SKM-1 treated with dmso at 0.1 percent for 144 hours (cell line): ENCODE data around the gene DAPK3.
A peak's percentile ranks its signal among the peaks of the same experiment; 100 is the strongest.
"Not testable (repeated sequence)": the region's sequence is repeated elsewhere in the genome, so short reads cannot be mapped to it uniquely, and the experiment has no call there.

ENCODE experiments used
- DNase-seq: peaks from one replicate; lab custom pipeline; 2025; ENCODE audit not compliant: unreplicated experiment; lab: John Stamatoyannopoulos, UW

The DAPK3 gene

GRCh38 chr19:3955688-3956087 lies 15.2 kb downstream of the DAPK3 start:
- no peak for DNase-seq

- DNase-seq: not testable (repeated sequence)
Measured at GRCh38 chr19:3955276-3955675, 15.6 kb downstream of the DAPK3 start.

- no peak for DNase-seq
Measured at GRCh38 chr19:3954107-3954506, 16.8 kb downstream of the DAPK3 start.

- DNase-seq: not testable (repeated sequence)
Measured at GRCh38 chr19:3952755-3953276, 18.1 kb downstream of the DAPK3 start.

- no peak for DNase-seq
Measured at GRCh38 chr19:3950871-3951861, 19.7 kb downstream of the DAPK3 start.

GRCh38 chr19:3949997-3950859 lies 20.7 kb downstream of the DAPK3 start:
- no peak for DNase-seq

- no peak for DNase-seq
Measured at GRCh38 chr19:3949294-3949693, 21.6 kb downstream of the DAPK3 start.

- not testable (repeated sequence) for DNase-seq
Measured at GRCh38 chr19:3947316-3947933, 23.5 kb downstream of the DAPK3 start.

GRCh38 chr19:3945838-3946237 lies 25.1 kb downstream of the DAPK3 start:
- DNase-seq: no peak

- peak; percentile 31 for DNase-seq
Measured at GRCh38 chr19:3944018-3944721, 26.7 kb downstream of the DAPK3 start.

- DNase-seq: no peak
Measured at GRCh38 chr19:3942790-3943409, 28.0 kb downstream of the DAPK3 start.

- DNase-seq: not testable (repeated sequence)
Measured at GRCh38 chr19:3938300-3938950, 32.5 kb downstream of the DAPK3 start.

GRCh38 chr19:3936506-3937442 lies 34.1 kb downstream of the DAPK3 start:
- DNase-seq: no peak

- no peak for DNase-seq
Measured at GRCh38 chr19:3932931-3933810, 37.7 kb downstream of the DAPK3 start, which contains the start of gene NMRK2. Gene NMRK2, plus strand, starts transcription at chr19:3933069. Its CDS starts 603 bp downstream, at chr19:3933672.

GRCh38 chr19:3931041-3931440 lies 39.9 kb downstream of the DAPK3 start:
- no peak for DNase-seq

- DNase-seq: no peak
Measured at GRCh38 chr19:3923912-3924311, 47.0 kb downstream of the DAPK3 start.

- DNase-seq: no peak
Measured at GRCh38 chr19:3923096-3923758, 47.7 kb downstream of the DAPK3 start.
